CD4-positive, alpha-beta T cell treated with Interleukin-10 for 1 hour (primary cell): Measurements from ENCODE around the gene SLC37A4.
"Not testable (repeated sequence)": the region's sequence is repeated elsewhere in the genome, so short reads cannot be mapped to it uniquely, and the experiment has no call there.

Experiments used
- DNase-seq: peaks from one replicate; pipeline ENCODE4 v3.0.0-alpha.2; 2020

SLC37A4 gene

DNA sequence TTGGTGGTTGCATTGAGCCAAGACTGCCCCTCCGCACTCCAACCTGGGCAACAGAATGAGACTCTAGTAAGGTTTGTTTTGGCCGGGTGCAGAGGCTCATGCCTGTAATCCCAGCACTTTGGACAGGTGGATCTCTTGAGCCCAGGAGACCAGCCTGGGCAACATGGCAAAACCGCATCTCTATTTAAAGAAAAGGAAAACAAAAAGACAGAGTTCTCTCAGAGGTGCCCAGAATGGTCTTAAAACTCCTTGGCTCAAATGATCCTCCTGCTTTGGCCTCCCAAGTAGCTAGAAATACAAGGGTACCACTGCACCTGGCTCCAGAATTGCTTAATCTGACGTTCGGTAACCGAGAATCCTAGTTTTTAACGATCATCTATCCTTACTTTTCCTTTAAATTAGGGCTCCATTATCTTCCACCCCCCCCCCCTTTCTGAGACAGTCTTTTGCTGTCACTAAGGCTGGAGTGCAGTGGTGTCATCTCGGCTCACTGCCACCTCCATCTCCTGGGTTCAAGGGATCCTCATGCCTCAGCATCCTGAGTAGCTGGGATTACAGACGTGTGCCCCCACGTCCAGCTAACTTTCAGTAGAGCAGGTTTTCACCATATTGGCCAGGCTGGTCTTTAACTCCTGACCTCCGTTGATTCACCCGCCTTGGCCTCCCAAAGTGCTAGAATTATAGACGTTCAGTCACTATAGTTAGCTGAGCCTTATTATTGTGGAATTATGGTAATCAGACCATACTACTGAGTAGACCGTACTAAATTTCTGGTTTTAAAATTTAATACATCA lies 14.3 kb downstream of the SLC37A4 start:
- no peak for DNase-seq

DNA sequence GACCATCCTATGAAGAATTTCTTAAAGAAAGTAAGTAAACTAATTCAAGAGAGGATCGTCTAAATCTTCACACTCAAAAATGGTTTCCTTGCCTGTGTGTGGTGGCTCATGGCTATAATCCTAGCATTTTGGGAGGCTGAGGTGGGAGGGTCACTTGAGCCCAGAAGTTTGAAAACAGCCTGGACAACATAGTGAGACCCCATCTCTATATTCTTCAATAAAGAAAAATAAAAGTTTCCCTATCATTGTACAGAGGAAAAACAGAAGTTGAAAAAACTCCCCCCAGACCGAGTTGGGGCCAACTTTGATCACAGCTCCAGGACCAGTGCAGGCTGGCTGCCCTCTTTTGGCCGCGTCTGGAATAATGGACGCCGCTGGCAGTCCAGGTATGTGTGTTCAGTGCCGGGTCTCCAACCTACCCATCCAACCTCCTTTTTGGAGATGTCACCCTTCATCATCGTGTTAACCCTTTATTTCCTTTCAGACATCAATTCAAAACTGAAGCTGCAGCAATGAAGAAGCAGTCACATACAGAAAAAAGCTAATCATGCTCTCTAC lies 15.5 kb downstream of the SLC37A4 start:
- no peak for DNase-seq

DNA sequence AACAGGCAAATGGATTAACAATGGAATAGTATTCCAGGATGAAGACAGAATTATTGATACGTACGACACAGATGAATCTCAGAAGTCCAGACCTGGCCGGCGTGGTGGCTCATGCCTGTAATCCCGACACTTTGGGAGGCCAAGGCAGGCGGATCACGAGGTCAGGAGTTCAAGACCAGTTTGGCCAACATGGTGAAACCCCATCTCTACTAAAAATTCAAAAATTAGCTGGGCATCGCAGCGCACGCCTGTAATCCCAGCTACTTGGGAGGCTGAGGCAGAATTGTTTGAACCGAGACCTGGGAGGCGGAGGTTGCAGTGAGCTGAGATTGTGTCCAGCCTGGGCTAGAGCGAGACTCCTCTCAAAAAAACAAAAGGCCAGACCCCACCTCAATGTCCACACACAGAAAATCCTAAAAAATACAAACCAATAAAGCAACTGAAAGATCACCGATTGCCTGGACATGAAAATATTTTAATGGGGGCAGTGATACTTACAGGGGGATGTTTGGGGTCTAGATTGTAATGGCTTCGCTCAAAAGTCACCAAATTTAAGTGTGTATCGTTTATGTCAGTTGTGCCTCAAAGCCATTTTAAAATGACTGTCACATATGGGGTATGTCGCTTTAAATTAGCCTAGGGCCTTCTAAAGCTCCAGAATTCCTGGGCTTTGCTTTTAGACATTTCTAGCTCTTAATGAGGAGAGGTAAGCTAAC lies 16.3 kb downstream of the SLC37A4 start:
- no peak for DNase-seq

DNA sequence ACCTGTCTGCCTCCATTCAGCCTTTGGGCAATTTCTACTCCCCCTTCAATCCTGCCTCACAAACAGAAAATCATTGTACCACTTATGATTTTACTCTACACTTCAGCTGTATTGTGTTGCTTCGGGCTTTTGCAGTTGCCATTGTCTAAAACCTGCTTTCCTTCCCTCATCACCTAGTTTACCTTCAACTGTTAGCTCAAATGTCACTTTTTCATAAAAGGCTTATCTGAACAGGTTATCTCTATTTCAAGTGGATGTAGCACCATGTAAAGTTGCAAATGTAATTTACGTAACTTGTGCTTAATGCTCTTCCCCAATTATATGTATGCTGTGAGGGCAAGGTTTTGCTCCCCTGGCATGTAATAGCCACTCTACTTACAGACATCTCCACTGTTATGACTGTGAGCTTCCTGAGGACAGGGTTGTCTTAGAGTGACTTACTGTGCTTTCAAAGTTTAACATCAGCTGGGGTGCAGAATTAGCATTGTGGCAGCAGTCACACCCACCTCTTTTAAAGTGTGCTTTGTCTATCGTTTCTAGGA lies 18.0 kb downstream of the SLC37A4 start:
- no peak for DNase-seq

DNA sequence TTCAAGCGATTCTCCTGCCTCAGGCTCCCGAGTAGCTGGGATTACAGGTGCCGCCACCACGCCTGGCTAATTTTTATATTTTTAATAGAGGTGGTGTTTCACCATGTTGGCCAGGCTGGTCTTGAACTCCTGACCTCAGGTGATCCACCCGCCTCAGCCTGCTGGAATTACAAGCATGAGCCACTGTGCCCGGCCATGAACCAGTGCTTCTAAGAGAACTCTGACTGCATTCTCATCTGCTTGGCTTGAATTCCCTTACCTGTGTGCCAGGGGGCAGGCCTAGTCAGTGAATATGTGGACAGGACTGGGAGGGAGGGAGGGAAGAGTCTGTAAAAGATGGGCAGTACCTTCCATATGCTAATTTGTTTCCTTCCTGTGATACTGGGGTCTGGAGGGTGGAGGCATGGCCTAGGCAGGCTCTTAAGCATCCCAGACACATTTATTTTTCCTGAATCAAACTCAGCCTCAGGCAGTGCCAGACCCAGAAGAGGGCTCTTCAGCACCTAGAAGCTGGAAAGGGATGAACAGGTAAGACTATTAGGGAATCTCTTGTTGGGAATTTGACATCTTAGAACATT lies 19.1 kb downstream of the SLC37A4 start:
- DNase-seq: no peak

DNA sequence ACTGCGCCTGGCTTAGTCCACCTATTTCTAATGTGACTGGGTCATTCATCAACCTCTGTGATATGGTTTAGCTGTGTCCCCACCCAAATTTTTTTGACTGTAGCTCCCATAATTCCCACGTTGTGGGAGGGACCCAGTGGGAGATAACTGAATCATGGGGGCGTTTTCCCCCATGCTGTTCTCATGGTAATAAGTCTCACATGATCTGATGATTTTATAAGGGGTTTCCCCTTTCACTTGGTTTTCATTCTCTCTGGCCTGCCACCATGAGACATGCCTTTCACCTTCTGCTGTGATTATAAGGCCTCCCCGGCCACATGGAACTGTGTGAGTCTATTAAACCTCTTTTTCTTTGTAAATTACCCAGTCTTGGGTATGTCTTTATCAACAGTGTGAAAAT lies 24.0 kb downstream of the SLC37A4 start:
- DNase-seq: no peak

DNA sequence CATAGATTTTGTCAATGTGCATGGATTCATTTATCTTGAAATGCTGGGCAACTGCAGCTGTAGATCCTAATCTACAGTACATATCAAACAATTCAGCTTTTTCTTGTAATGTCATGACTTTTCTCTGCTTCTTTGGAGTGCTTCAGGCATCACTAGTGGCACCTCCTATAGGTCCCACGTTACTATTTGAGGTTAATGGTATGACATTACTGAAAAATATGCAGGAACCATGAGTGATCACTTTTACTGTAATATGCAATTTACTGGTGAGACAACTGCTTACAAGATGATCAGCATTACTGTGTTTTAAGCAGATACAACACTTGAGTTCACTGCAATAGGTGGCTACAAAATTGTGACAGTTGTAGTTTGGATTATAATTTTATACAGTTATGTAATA lies 29.8 kb downstream of the SLC37A4 start:
- no peak for DNase-seq

DNA sequence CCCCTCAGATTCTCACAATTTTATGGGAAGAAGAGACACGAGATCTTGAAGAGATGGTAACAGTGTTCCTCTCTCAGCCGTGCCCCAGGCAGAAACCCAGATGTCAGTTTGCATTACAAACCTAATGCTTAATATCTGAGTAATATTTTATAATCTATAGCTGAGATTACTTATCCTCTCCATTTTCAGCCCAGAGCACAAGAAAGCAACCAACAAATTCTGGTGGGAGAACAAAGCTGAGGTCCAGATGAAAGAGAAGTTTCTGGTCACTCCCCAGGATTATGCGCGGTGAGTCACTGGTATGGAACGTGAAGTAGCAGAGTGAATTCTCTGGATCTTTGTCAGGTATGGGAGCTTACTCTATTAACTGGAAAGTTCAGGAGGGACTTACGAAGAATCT lies 31.9 kb downstream of the SLC37A4 start:
- no peak for DNase-seq

DNA sequence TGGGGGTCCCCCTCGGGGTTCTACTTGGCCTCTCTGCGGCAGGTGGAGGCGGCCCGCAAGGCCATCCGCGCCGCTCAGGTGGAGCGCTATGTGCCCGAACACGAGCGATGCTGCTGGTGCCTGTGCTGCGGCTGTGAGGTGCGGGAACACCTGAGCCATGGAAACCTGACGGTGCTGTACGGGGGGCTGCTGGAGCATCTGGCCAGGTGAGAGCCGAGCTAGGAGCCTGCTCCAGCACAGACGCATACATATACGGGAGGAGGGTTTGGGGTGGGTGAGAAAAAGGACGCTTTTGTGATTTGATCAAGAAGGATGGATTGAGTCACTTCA lies 32.3 kb downstream of the SLC37A4 start:
- no peak for DNase-seq

DNA sequence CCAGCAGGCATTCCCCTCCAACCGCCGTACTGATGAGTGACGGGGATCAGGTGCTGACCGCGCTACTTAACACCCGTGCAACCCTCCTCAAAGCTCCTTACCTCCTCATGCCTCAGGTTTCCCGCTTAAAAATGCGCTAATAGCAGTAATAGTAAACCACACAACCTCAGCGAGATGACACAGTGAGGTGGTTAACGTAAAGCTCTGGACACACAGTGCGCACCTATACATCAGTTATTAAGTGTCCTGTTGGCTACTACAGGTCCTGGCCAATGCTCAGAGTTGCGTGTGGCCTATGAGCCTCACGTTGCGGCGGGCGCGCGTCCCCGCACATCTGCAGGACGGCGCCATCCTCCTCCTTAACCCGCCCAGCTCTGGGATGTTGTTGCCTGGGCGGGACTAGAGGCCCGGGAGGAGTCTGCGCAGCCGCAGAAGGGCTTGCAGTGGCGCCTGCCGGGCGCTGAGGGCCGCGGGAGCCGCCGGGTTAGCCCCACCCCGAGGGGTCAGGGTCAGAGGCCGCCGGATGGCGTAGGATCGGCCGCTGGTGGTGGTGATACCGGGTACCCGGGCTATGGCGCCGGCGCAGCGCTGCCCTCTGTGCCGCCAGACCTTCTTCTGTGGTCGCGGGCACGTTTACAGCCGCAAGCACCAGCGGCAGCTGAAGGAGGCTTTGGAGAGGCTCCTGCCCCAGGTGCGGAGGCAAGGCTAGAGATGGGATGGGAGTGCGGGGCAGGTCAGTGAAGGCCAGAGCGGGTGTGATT lies 32.9 kb downstream of the SLC37A4 start, which contains the start of gene CENATAC:
CENATAC (plus strand) TSS at position 512 of the 761 bp plus-strand sequence; CDS start at position 572, 60 bp downstream.
- peak; percentile 96 for DNase-seq

DNA sequence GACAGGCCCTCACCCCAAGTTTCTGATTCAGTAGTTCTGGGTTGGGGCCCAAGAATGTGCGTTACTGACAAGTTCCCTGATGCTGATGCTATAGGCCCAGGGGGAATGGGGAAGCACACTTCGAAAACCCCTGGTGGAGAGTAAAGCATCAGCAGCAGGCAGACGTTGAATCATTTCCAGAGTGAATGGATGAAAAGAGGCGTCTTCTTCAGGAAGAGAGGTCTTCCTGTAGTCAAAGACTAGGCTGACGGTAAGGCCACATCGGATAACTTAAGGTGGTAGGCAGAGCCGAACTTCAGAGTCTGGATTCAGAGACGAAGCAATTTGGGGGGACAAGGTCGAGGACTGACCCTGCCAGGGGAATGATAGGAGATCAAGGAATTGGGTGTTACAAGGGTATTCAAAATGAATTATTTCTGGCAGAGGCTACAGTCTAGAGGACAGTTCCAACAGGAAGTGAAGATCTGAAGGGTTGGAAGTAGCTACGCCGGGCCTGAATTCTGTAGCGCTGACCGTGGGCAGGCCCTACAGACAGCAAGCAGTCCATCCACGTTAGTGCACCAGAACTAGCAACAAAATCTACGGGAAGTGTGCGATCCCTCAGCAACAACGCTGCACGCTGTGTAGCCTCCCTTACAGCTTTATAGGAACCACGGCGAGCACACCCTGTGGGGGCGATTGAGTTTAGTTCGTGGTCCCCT lies 33.6 kb downstream of the SLC37A4 start:
- DNase-seq: peak; percentile 54

DNA sequence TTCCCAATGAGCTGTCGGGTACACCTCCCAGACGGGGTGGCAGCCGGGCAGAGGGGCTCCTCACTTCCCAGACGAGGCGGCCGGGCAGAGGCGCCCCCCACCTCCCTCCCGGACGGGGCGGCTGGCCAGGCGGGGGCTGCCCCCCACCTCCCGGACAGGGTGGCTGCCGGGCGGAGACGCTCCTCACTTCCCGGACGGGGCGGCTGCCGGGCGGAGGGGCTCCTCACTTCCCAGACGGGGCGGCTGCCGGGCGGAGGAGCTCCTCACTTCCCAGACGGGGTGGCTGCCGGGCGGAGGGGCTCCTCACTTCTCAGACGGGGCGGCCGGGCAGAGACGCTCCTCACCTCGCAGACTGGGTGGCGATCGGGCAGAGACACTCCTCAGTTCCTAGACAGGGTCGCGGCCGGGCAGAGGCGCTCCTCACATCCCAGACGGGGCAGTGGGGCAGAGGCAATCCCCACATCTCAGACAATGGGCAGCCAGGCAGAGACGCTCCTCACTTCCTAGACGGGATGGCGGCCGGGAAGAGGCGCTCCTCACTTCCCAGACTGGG lies 39.1 kb downstream of the SLC37A4 start:
- DNase-seq: not testable (repeated sequence)

DNA sequence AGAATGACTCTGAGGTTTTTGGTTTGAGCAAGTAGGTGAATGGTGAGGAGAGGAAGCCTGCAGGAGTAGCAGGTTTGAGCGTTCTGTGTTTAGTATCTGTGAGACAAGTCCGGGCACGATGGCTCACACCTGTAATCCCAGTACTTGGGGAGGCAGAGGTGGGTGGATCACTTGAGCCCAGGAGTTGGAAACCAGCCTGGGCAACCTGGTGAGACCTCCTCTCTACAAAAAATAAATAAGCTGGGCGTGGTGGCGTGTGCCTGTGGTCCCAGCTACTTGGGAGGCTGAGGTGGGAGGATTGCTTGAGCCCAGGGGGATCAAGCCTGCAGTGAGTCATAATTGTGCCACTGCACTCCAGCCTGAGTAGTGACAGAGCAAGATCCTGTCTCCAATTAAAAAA lies 42.4 kb downstream of the SLC37A4 start:
- DNase-seq: no peak

DNA sequence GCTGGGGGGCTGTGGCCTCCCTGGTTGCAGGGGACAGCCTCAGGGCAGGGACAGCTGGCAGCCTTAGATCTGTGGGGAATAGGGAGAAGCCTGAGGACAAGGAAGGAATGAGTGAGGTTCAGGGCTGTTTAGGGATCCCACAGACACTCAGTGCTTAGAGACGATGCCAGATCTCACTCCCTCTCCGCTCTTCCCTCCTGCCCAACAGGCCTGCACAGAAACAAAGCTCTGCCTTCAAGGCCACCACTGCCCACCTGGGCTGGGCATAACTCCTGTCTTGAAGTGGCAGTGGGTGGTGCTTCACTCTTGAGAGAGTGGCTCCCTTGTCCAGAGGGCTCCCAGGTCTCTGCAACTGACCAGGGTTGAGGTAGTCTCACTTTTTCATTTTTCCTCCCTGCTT lies 45.9 kb downstream of the SLC37A4 start:
- no peak for DNase-seq

DNA sequence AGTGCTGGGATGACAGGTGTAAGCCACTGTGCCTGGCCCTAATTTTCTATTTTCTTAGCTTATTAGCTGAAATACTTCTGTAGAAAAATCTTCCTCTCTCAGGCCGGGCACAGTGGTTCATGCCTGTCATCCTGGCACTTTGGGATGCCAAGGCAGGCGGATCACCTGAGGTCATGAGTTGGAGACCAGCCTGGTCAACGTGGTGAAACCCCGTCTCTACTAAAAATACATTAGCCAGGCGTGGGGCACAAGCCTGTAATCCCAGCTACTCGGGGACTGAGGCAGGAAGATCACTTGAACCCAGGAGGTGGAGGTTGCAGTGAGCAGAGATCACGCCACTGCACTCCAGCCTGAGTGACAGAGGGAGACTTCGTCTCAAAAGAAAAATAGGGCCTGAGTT lies 46.3 kb downstream of the SLC37A4 start:
- DNase-seq: not testable (repeated sequence)

DNA sequence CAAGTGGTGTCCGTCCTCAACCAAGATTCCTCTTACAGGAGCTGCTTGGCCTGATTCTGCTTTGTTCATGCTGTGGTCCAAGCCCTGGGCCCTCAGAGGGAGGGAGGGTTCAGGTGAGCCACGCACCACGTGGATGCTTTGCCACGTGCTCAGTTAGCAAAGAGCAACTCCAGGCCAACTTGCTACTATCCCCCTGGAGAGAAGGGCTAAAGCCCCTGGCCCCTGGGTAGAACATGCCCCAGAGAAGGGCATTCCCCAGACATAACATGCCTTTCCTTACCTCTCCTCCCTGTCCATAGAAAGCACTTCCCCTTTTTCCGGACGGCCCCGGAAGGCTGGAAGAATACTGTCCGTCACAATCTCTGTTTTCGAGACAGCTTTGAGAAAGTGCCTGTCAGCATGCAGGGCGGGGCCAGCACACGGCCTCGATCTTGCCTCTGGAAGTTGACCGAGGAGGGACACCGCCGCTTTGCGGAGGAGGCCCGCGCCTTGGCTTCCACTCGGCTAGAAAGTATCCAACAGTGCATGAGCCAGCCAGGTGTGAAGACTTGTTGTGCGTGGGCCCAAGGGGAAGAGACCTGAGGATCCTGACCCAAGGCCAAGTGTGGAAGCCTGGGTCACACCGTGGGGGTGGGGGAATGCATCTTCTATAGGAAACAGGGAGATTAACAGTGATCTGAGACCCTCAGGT lies 50.3 kb downstream of the SLC37A4 start:
- DNase-seq: no peak

DNA sequence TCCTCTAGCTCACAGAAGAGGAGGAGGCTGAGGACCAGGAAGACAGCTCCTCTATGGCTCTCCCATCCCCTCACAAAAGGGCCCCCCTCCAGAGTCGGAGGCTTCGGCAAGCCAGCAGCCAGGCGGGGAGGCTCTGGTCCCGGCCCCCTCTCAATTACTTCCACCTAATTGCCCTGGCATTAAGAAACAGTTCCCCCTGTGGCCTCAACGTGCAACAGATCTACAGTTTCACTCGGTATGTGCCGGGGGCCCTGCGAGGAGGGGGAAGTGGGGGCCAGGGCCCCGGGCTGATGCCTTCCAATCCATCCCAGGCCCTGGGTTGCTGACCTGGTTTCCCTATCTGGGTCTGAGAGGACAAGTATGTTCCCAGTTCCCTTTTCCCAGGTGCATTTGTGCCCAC lies 51.2 kb downstream of the SLC37A4 start:
- DNase-seq: no peak

DNA sequence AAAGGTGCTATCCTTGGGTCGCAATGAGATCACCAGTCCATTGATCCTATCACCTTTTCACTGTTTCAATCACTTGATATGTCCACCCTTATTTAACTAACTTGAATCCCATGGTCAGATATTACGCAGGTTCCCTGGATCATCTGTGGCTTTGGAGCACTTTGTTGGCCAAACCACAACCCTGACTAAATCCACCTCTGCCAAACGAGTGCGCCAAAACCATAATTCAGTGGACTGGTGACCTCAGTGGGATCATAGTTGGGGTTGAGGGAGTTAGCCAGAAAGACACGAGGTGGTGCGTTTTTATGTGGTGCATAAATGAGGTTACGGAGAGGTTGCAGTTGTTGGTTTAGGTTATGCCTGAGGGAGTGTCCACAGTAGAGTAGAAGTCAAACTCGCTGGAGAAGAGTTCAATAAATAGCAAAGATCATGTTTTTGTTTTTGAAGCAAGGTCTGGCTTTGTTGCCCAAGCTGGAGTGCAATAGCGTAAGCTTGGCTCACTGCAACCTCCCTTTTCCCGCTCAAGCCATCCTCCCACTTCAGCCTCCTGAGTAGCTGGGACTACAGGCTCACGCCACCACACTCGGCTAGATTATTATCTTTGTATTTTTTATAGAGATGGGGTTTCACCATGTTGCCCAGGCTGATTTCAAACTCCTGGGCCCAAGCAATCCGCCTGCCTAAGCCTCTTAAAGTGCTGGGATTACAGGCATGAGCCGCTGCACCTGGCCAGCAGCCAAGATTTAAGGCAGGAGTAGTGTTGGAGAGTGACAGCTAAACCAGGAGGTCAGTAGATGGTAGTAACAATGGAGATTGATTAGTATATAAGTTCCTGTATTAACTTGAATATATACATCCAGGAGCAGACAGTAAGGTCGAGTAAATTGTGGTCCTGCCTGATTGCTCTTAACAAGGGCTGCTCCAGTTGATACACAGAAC lies 54.6 kb downstream of the SLC37A4 start:
- DNase-seq: no peak
